H1 (cell line): Measurements from ENCODE around the gene PDCD7. TPM values are rescaled to one million over a fixed set of nuclear protein-coding genes. Genes with fewer than 3 reads are reported as not detected.

Experiments
- BCL11A ChIP-seq, 2 experiments: IDR thresholded peaks; one replicate each; pipeline ENCODE4 v1.6.1; 2011; ENCODE audit warnings: low read depth in 2 of 2, low read length in 2 of 2, mild to moderate bottlenecking in 2 of 2
- GABPA ChIP-seq: IDR thresholded peaks from 2 replicates; pipeline ENCODE4 v1.6.1; 2011; ENCODE audit warnings: mild to moderate bottlenecking, low read length, moderate library complexity, borderline replicate concordance; ENCODE audit not compliant: insufficient read depth
- RNF2 ChIP-seq: fragments of 200-900, 300-1000 bp; sonication (generic); IDR thresholded peaks from 2 replicates; pipeline ENCODE4 v1.7.1; 2016; ENCODE audit warnings: borderline replicate concordance, low read depth, mild to moderate bottlenecking, antibody characterized with exemption, low read length; ENCODE audit not compliant: poor library complexity, severe bottlenecking; ENCODE audit errors: missing control alignments
- polyA plus RNA-seq, 7 experiments: library from polyadenylated mRNA; depleted of rRNA in 3 of 7; stranded (reverse) in 5 of 7; unstranded in 2 of 7; fragments of >200 nt in 5 of 7; fragments of 200-250 nt in 2 of 7; gene quantifications; 1 replicate in 5 of 7; 2 replicates in 1 of 7; 4 replicates in 1 of 7; pipeline versions ENCODE4 v1.2.1 to v1.2.3, GENCODE V29; 2011 to 2013; ENCODE audit warnings: missing spikeins in 2 of 7, mixed read lengths in 2 of 7
- total RNA-seq: library from RNA; stranded (reverse); fragmentation: NEBNext Ultra II Directional; extraction: Animal tissue kit (Norgen Biotek cat#: 25700); gene quantifications from 2 replicates; pipeline ENCODE4 v1.2.1, GENCODE V29; 2021
- TF ChIP-seq, protein P1 (sequence below): IDR thresholded peaks from 2 replicates; pipeline ENCODE4 v1.6.1; 2012; ENCODE audit warnings: low read length, inconsistent platforms

Gene PDCD7
- total and polyA plus RNA-seq, 2 of the 8 experiments (the other 6 are each of a cell fraction or from before 2014, with no cell fraction given) = 11.5 to 25.6 TPM

GRCh38 chr15:65077981-65078352 is 55.6 kb downstream of the PDCD7 start (continued):
- peak; percentile 55; the same call in 1 of the 2 replicates for TF ChIP-seq GABPA
- TF ChIP-seq, protein P1, sequence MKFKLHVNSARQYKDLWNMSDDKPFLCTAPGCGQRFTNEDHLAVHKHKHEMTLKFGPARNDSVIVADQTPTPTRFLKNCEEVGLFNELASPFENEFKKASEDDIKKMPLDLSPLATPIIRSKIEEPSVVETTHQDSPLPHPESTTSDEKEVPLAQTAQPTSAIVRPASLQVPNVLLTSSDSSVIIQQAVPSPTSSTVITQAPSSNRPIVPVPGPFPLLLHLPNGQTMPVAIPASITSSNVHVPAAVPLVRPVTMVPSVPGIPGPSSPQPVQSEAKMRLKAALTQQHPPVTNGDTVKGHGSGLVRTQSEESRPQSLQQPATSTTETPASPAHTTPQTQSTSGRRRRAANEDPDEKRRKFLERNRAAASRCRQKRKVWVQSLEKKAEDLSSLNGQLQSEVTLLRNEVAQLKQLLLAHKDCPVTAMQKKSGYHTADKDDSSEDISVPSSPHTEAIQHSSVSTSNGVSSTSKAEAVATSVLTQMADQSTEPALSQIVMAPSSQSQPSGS = no peak
- no peak for TF ChIP-seq BCL11A (IDR thresholded peaks at IDR 0.05; ENCODE audit: low read depth in 2 of 2, low read length in 2 of 2)
- no peak for TF ChIP-seq RNF2
